ENCODE results near the gene MRPL4.

DNA sequence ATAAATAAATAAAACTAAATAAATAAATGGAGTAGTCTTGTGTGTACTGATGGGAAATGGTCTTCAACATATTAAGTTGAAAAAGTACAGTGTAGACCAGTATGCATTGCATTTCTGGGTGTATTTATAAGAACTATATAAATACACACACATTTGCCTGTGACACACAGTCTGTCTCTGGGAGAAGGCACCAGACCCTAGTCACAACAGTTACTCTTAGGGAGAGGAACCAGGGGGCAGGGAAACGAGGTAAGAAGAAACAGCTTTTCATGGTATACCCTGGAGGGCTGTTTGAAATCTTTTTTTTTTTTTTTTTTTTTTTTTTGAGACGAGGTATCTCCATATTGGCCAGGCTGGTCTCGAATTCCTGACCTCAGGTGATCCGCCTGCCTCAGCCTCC lies 18.1 kb upstream of the MRPL4 start:
- TF ChIP-seq, protein P1, sequence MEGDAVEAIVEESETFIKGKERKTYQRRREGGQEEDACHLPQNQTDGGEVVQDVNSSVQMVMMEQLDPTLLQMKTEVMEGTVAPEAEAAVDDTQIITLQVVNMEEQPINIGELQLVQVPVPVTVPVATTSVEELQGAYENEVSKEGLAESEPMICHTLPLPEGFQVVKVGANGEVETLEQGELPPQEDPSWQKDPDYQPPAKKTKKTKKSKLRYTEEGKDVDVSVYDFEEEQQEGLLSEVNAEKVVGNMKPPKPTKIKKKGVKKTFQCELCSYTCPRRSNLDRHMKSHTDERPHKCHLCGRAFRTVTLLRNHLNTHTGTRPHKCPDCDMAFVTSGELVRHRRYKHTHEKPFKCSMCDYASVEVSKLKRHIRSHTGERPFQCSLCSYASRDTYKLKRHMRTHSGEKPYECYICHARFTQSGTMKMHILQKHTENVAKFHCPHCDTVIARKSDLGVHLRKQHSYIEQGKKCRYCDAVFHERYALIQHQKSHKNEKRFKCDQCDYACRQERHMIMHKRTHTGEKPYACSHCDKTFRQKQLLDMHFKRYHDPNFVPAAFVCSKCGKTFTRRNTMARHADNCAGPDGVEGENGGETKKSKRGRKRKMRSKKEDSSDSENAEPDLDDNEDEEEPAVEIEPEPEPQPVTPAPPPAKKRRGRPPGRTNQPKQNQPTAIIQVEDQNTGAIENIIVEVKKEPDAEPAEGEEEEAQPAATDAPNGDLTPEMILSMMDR (IDR thresholded peaks at IDR 0.05; ENCODE audit: poor library complexity), result no peak
- no peak for TF ChIP-seq EZH2phosphoT487 (IDR thresholded peaks at IDR 0.05; ENCODE audit: low read depth, severe bottlenecking, unreplicated experiment)

Data from hepatocyte (in vitro differentiated cells).